HG03460 (cell line): Measurements from ENCODE around the gene ZAP70.

Source experiments
- ATAC-seq: cut with Tn5 transposase; IDR thresholded peaks from one replicate; pipeline ENCODE4 v1.9.1; 2021; ENCODE audit not compliant: unreplicated experiment

Gene ZAP70

DNA sequence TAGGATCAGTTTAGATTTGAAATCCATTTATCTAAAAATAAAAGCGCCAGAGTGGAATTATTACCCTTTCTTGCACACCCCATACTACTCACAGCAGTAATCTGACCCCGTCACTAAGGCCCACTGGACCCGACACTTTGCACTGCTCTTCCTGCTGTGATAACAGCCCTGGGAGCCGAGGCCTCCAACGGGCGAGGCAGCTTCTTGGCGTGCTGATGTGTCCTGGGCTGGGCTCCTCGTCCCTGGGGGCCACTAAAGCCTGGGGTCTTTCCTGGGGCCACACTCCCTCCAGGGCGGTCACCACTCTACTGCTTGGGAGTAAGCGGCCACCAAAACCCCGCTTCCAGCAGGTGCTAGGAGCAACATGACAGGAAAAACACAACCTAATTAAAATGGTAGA lies 61.7 kb downstream of the ZAP70 start:
- ATAC-seq, result no peak

DNA sequence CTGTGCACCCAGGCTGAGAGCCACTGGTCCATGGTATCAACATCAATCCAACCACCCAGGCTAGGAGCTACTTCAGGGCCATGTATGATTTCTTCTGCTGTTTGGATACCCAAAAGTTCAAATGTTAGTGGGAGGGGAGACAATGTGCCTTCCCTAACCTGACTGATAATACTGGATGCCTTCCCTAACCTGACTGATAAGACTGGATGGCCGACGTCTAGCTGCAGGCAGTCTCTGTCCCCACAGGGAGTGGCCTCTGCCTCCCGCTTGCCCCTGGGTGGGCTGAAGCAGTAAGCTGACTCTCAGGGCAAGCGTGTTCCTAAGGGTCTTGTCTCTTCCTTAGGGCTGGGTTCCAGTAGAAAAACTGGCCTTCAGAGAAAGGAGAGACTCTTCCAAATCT lies 65.8 kb downstream of the ZAP70 start:
- no peak for ATAC-seq

DNA sequence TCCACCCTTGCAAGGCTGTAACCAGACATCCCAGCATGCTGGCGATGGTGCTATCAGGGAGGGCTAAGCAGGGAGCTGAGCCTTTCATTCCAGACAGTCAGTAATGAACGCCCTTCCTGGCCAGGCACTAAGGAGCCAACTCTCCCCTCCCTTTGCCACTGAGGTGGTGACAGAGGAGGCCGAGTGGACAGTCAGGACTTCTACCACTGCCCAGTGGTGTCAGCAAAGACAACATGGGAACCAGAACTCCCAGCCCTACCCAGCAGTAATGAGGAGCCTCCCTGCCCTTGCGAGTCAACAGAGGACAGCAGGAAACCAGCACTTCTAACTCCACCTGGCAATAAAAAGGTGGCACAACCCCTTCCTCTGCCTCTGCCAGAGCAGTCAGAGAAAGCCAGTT lies 68.6 kb downstream of the ZAP70 start:
- ATAC-seq, result no peak

- ATAC-seq, result no peak
Measured at GRCh38 chr2:97784953-97785352, 71.6 kb downstream of the ZAP70 start.

DNA sequence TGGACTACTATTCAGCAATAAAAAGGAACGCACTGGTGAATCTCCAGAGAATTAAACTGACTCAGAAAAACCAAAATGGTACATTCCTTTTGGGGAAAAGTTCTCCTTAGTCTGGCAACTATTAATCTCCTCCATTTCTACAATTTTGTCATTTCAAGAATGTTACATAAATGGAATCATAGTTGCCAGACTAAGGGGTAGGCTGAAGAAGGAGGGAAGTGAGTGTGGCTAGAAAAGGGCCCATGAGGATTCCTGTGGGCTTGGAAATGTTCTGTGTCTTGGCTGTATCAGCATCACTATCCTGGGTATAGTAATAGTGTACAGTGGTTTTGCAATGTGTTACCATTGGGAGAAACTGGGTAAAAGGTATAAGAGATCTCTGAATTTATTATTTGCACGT lies 72.4 kb downstream of the ZAP70 start:
- no peak for ATAC-seq

DNA sequence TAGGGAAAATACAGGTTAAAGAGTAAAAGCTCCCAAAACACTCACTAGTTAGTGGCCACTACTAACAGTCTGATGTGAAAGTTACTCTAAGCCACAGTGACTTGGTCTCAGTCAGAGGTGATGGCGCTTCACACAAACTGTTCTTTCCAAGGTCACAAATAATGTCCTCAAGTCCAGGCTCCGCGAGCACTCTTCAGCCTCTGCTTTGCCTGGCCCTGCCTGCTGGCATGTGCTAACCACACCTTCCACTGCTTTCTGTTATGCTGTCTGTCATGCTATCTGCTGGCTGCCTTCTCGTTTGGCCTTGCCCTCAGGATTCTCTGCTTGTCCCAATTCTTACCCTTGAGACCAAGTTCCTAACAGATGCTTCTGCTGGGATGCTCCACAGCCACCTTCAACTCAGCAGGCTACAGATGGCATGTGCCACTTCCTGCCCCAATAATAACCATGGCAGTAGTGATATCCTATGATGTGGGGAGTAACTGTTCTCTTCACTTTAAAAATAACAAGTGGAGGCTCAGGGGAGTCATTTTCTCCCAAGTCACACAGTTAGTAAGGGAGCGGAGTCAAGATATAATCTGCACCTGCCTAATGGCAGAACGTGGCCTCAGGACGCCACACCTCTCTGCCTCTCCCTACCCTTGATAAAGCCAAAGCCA lies 75.7 kb downstream of the ZAP70 start:
- no peak for ATAC-seq
